GM12872 (cell line): ENCODE measurements around the gene CFAP43.
A peak's percentile ranks its signal among the peaks of the same experiment; 100 is the strongest.

Source experiments
- CTCF ChIP-seq: IDR thresholded peaks from 3 replicates; pipeline ENCODE4 v1.5.1; 2011; ENCODE audit warnings: low read depth, mild to moderate bottlenecking, low read length, moderate library complexity; ENCODE audit not compliant: insufficient read depth

CFAP43 gene

GRCh38 chr10:104274762-104275721, 42.9 kb upstream of the CFAP43 start:
- TF ChIP-seq CTCF = peak; percentile 93

GRCh38 chr10:104273899-104274575, 41.9 kb upstream of the CFAP43 start:
- TF ChIP-seq CTCF = no peak

GRCh38 chr10:104273286-104273685, 41.1 kb upstream of the CFAP43 start:
- TF ChIP-seq CTCF = no peak

DNA sequence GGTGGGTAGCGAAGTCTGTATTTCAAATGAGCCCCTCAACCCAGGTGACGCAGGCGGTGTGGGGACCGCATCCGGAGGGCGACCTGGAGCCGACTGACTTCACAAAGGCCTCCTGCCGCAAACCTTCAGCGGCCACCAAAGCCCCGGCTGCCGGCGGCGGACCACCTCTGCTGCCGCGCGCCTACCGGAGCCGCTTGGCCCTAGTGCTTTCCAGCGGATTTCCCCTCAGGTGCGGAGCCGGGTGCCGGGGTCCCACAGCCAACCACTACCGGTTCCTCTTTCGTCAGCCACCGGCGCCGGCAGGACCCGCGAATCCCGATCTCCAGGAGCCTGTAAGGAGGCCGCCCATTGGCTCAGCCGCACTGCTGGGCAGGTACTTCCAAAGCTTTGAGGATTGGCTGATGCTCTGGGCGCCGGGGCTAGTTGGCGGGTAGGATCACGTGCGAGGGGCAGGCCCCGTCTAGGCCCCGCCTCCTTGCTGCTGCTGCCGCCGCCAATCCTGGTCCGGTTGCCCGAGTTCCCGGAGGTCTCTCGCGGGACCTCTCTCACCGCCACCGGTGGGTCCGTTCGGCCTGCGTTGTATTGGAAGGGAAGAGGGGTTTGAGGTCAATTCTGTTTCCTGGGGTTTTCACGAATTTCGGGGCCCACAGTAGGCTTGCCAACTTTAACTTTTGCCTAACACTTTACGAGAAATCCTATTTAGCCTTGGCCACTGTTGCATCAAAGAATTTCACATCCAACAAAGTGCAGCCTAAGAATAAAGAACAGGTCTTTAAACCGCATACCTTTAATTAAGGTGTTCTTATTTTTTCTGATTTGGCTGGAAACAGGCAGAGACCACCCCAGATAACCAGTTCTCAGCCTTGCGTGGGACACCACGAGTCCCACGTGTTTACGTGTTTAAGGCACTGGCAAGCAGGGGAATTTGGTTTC, 36.8 kb upstream of the CFAP43 start, which contains the start of gene GSTO2:
GSTO2 (plus strand) TSS at position 472 of the 933 bp plus-strand sequence. CDS start 5,732 bp downstream, outside the sequence.
- TF ChIP-seq CTCF = no peak

DNA sequence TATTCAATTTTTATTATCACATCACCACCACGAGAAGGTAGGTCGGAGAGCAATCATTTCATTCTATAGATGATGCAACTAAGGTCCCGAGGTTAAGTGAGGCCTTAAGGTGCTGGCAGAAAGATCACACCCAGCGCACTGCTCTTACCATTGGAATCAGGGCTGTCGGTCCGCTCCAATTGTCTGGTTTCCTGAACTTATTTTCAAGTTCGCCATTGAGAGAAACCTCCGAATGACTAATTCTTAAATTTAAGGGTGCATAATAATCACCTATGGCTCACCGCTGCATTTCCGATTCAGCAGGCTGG, 36.2 kb upstream of the CFAP43 start:
- TF ChIP-seq CTCF = no peak

DNA sequence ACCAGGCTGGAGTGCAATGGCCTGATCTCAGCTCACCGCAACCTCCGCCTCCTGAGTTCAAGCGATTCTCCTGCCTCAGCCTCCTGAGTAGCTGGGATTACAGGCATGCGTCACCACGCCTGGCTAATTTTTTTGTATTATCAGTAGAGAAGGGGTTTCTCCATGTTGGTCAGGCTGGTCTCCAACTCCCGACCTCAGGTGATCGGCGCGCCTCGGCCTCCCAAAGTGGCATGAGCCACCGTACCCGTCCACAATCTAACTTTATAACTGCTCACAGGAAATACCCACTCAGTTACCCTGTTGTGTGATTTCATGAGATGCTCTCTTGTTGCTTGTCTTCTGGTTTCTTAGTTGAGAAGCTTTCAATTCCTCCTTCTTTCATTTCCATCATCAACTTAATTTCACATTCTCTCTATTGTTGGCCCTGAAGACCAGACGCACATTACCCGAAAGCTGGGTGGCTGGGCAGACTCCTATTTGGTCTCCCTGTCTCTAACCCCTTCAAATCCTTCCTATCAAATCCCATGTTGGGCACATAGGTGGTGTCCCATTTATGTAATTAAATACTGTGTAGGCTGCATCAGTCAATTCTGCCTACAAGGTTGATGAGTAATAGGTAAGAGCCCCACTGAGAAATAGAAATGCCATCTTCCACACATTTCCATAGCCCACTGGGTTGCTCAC, 35.7 kb upstream of the CFAP43 start:
- TF ChIP-seq CTCF = no peak

DNA sequence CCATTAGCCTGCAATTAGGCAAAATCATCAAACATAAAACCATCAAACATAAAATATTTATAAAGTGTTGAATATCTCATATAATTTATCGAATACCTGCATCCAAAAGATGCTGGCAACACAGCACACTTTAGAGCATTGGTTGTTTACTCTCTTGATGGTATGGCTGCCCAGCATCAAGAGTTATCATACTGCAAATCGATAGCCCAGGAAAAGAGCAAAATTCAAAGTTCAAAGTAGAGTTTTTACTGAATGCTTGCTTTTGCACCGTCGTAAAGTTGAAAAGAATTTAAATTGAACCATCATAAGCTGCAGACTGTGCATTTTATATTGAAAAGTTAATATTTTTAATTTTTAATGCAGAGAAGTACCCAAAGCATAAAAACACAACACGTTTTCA, 32.6 kb upstream of the CFAP43 start:
- no peak for TF ChIP-seq CTCF
